GM19324 (cell line): ENCODE measurements around the gene VAMP1.
A peak's percentile ranks its signal among the peaks of the same experiment; 100 is the strongest.
"Not testable (repeated sequence)": the region's sequence is repeated elsewhere in the genome, so short reads cannot be mapped to it uniquely, and the experiment has no call there.

Experiments used
- ATAC-seq: cut with Tn5 transposase; IDR thresholded peaks from one replicate; pipeline ENCODE4 v1.9.1; 2021; ENCODE audit warnings: mild to moderate bottlenecking, moderate library complexity; ENCODE audit not compliant: unreplicated experiment, low FRiP score

Gene VAMP1

DNA sequence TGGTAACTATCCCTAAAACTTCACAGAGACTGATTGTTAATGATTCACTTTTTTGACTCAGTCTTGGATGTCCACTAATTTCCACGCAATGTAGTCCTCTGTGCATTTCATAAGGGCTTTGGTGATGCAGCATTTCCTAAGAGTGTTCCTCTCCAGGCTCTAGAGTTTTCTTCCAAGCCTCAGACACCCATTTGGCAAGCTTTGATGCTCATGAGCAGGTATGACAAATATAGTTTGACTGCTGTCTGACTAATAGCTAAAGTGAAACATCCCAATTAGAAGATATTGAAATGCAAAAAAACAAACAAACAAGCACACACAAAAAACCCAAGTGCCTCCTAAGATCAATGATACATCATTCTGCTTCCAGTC, 1.5 kb upstream of the VAMP1 start:
- no peak for ATAC-seq

DNA sequence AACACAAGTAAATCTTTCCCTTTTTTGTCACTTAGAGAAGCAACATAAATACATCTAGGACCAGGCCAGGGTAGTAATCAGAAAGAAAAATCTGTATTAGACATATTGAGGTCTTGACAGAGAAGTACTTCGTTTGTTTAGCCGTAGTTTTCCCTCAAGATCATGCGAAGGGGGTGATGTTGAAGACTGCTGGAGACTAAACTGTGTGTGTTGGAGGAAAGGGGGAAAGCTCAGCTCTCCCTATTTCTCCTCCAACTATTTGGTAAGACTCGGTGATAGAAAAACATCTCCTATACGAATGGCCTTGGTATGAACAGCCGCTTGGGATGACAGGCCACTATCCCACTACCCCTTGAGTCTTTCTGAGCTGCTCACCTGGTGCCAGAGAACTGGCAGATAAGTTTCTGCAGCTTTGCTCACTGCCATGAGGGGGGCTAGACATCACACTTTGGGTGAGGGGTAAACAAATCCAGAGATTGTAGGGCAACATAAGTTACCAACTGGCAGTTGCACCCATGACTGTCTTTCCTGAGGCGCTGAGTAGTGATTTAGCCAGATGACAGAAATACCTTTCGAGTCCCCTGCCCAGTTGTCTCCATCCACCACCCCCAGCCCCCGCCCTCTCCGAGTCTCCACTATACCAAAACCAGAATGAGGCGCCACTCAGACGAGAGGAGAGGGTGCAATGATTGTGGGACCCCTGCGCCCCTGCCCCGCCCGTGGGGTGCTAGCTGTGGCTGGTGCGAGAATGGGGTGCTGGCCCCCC, 685 bp downstream of the VAMP1 start:
- no peak for ATAC-seq

DNA sequence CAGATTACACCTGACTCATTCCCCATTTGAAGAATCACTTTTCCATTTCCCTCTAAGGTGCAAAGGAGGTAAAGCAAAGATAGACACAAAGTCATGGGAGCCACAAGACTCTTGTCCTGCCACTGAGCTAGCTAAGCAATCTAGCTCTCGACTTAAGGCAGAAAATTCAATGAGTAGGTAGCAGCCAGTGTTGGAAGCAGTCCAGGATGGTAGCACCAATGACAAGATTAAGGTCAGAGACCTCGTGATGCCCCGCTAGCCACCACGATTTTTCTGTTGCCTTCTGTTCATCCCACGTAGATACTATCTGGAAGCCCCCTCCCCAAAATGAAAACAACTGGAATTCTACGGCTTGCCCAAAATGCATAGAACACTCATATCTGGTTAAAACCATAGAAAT, 1.4 kb downstream of the VAMP1 start:
- ATAC-seq: no peak

DNA sequence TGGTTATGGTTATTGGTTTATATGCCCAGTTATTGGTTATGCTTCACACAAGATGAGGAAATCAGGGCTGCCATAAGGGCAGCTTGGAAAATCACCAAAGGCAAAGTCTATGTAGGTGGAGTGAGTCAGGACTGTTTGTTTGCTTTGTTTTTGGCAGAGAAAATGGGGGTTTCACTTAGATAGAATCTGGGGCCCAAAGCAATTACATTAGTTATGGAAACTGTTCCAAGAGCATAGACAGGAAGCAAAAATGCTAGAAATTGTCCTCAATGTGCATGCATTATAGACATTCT, 2.2 kb downstream of the VAMP1 start:
- no peak for ATAC-seq

DNA sequence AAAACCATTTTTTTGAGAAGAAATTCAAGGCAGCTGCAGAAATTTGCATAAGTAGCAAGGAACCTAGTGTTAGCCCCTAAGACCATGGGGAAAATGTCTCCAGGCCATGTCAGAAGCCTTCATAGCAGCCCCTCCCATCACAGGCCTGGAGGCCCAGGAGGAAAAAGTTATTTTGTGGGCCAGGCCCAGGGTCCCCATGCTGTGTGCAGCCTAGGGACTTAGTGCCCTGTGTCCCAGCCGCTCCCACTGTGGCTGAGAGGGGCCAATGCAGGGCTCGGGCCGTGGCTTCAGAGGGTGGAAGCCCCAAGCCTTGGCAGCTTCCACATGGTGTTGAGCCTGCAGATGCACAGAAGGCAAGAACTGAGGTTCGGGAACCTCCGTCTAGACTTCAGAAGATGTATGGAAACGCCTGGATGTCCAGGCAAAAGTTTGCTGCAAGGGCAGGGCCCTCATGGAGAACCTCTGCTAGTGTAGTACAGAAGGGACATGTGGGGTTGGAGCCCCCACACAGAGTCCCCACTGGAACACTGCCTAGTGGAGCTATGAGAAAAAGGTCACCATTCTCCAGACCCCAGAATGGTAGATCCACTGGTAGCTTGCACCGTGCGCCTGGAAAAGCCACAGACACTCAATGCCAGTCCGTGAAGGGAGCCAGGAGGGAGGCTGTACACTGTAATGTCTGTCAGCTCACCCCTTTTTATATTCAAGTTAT, 2.8 kb downstream of the VAMP1 start:
- ATAC-seq: not testable (repeated sequence)

DNA sequence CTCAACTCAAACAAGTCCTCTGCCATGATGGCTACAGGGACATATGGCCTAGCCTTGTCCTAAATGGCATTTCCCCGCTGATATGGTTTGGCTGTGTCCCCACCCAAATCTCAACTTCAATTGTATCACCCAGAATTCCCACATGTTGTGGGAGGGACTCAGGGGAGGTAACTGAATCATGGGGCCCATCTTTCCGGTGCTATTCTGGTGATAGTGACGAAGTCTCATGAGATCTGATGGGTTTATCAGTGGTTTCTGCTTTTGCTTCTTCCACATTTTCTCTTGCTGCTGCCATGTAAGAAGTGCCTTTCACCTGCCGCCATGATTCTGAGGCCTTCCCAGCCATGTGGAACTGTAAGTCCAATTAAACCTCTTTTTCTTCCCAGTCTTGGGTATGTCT, 3.7 kb downstream of the VAMP1 start:
- not testable (repeated sequence) for ATAC-seq

DNA sequence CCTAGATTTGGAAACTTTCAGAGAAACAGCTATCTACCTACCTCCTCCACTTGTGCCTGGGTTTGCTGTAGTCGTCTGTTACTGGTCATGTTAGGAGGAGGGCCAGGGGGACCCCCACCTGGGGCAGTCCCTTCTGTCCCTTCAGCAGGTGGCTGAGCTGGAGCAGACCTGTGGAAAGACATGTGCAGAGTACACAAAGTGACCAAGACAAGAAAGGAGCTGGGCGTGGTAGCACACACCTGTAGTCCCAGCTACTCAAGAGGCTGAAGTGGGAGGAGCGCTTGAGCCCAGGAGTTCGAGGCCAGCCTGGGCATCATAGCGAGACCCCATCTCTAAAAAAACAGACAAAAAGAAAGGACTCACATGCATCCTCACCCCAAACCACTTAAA, 4.3 kb downstream of the VAMP1 start:
- no peak for ATAC-seq

DNA sequence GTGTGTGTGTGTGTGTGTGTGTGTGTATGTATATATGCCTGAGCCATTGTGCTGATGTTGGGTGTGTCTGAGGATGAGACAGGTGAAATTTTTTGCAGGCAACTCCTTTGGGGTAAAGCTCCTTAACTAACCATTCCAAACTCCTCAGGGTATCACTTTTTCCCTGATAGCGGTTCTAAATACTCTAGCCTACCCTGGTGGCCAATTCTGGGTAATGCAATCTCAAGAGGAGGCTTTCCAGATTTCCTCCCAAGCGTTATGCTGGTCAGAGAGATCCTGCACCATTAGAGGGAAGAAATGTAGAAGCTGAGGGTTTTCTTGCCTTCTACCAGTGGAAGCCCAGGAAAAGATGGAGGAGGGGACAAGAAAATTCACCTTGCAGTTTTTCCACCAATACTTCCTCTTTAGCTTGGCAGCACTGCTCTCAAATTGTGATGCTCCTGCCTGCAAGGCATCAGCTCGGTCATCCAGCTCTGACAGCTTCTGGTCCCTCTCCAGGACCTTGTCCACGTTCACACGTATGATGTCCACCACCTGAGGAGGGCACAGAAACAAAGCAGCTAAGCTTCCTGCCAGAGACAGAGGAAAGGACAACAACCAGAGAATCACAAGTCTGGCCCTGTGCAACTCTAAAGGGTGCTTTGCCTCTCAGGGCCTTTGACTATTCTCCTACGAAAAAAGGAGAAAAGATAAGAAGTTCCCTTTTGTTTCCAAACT, 4.9 kb downstream of the VAMP1 start:
- ATAC-seq: no peak

DNA sequence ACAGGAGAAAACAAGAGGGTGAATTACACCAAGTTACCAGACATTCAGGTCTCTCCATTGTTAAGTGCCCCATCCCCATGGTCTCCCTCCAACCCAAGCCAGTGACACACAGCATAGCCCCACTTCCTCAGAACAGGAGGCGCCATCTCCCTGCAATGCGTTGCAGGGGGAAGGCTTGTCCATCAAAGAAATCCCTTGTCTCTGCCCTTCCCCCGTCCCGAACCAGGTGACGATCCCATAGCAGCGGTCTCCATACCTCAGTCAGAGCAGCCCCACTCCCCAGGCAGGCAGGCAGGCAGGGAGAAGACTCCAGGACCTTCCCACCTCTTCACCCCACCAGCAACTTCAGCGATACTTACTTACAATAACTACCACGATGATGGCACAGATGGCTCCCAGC, 5.9 kb downstream of the VAMP1 start:
- no peak for ATAC-seq

DNA sequence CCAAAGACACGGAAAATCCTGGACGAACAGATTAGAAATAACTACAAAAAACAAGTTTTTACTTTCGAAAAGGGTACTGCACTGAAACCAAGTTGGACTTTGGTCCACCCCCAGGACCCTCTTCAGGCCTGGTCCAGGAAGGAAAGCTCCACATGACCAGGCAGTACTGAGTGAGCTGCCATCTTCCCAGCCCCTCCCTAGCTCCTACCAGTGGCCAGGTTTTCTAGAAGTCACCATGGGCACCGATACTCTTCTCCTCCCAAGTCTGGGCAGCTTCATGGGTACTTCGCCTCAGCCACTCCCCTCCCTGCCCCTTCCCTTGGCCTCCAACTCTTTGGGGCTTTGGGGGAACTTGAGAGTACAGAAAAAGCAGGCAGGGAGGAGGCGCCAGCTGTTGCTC, 6.6 kb downstream of the VAMP1 start:
- no peak for ATAC-seq

DNA sequence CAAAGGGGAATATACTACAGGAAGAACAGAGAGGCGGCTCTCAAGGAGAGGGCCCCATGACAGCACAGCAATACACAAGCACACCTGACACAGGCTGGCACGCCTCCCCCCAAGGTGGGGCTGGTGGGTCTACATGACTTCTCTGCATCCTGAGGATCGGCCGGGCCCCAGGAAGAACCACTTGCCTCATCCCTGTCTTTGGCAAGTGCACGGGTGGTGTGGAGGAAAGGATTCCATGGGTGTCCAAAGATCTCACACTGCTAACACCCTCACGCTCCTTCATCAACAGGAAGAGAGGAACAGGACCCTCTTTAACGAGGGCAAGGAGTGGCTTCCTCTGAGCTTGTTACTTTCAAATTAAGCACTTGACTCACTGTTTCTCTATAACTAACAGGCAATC, 7.3 kb downstream of the VAMP1 start:
- ATAC-seq: no peak

DNA sequence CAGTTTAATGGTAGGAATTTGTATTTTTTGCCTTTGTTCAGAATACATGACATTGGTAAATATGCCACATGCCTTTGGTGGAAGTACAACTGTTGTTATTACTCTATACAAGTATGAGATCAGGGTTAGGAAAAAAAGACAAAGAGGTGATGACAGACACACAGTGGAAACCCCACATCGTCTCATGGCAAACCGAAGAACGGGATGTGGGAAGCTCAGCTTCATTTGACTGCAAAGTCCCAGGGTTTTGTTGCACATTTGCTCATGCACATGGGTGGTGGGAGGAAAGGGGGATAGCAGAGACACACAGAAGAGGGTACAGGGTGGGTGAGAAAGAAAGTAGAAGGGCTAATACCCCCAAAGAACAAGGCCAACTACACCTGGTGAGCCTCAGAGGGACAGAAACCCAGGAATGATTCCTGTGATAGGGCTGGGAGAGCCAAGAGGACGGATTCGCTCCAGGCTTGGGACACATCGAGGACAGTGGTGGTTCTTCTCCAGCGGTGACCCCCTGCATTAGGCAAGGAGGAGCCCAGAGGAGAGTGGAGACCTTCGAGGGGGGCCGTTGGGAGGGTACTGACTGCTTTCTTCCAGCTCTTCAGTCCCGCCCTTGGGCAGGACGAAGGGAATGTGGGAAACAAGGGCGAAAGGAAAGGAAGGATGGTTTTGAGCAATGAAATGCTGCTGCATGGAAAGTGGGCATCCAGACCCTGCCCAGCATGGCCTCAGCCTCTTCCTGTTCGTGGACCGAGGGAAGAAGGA, 8.1 kb downstream of the VAMP1 start:
- no peak for ATAC-seq

DNA sequence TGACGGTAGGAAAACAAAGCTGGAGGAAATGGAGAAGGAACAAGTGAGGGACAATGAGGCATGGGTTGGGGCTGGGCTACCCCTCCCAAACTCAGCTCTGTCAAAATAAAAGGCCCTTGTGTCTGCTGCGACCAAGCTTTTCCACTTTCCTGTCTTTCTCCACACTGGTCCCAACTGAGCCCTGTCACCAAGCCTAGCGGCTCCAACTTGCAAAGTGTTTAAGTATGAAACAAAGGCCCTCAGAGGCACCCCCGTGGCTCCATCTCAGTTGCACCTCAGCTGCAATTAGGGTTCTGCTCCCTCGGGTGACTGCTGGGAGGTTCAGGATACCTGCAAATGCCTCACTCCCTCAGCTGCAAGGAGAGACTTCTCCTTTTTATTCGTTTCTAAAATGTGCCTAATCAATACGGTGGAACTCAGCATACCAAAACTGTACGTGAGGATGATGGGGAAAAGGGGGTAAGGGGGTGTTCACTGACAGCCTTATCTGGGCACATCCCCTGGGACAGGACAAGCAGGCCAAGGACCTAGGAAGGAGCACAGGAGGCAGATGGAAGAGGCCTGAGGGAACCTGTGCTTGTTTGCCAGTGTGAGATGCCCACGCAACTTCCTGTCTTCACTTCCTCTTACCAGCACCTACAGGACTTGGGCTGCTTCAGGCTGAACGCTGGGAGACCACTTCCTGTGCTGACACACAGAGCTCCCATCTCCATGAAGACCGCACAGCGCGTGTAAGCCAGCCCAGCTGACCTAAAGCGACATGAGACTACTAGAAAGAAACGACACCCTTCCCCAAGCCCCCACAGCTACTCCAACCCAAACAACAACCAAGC, 8.9 kb downstream of the VAMP1 start:
- peak; percentile 70 for ATAC-seq

DNA sequence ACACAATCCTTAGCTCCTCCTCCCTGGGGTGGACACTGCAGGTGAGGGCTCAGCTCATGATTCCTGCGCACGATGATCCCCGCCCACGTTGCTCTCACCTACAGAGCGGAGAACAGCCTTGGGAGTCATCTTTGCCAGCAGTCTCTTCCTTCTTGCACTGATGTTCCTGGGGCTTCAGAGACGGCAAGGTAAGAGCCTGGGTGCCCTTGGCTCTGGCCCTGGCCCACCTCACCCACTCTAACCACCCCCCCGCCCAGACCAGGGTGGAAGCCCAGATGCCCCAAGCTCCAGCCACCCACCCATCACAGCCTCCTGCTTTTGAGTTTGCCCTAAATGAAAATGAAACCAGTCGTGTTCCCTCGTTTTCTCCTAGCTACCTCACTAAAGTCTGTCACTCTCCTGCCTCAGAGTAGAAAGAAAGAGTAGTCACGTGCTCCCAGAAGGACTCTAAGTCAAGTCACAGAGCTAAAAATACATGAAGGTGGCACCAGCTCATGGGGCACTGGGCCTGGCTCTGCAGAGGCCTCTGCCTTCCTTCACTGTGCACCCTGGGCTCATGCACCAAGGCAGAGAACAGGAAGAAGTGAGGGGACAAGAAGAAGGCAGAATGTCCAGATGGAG, 9.6 kb downstream of the VAMP1 start:
- no peak for ATAC-seq

DNA sequence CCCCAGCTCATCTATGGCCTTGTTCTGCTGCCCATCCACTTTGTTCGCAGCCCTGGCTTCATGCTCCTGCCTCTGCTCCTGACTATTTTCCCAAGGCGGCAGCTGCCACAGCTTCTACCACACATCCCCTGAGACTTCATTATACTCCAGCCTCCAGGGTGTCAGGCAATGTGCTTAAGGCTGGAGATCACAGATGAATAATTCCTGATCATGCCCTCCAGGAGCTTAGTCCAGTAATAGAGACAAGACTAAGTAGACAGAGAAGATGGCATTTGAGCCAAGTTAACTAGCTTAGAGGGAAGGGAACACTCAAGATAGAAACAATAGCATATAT, 11.5 kb downstream of the VAMP1 start:
- ATAC-seq: no peak

DNA sequence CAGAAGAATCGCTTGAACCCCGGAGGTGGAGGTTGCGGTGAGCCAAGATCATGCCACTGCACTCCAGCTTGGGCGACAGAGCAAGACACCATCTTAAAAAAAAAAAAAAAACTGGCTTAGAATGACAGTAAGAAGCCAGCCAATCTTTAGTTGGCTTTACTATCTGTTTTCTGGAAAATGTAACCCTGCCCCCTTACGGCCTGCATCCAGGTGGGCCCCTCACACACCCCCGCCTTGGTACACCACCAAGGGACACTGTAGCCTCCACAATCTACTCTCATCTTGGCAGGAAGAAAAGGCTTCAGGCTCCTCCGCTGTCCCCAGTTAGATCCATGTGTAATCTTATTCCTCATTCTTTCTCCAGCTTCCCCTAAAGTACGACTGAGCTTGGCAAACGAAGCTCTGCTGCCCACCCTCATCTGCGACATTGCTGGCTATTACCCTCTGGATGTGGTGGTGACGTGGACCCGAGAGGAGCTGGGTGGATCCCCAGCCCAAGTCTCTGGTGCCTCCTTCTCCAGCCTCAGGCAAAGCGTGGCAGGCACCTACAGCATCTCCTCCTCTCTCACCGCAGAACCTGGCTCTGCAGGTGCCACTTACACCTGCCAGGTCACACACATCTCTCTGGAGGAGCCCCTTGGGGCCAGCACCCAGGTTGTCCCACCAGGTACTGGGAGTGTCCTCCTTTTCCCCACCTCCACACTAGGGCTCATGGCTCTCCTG, 12.0 kb downstream of the VAMP1 start:
- no peak for ATAC-seq

DNA sequence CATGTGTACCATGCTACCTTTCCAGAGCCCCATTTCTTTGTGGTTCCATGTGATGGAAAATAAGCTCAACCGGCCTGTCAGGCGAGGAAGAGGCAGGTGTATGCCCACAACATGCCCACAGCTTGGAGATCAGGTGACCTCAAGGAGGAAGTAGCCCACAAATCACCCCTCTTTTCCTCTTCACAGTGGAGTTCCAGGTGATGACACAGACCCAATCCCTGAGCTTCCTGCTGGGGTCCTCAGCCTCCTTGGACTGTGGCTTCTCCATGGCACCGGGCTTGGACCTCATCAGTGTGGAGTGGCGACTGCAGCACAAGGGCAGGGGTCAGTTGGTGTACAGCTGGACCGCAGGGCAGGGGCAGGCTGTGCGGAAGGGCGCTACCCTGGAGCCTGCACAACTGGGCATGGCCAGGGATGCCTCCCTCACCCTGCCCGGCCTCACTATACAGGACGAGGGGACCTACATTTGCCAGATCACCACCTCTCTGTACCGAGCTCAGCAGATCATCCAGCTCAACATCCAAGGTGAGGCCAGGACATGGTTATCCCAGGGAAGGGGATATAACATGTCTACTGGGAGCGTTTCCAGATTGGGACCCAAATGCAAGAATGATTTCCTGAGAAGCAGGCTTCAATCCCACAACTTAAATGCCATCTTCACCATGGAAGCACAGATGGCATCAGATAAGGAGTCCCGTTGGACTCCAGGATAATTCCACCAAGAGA, 13.1 kb downstream of the VAMP1 start:
- no peak for ATAC-seq

DNA sequence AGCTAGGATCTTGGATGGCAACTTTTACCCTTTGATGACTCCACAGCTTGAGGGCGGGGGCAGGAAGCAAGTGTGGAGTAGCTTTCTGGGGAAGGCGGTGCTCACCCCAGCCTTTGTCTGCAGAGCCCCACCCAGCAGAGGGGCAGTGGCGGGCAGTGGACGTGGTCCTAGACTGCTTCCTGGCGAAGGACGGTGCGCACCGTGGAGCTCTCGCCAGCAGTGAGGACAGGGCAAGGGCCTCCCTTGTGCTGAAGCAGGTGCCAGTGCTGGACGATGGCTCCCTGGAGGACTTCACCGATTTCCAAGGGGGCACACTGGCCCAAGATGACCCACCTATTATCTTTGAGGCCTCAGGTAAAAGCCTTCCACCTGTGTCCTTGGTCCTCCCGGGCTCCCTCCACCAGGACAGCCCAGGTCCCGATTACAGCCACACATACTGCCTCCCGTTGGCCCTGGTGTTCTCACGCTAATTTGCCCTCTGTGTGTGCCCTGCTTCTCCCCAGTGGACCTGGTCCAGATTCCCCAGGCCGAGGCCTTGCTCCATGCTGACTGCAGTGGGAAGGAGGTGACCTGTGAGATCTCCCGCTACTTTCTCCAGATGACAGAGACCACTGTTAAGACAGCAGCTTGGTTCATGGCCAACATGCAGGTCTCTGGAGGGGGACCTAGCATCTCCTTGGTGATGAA, 17.4 kb downstream of the VAMP1 start:
- no peak for ATAC-seq
